ENCODE results near the gene KIF16B.

DNA sequence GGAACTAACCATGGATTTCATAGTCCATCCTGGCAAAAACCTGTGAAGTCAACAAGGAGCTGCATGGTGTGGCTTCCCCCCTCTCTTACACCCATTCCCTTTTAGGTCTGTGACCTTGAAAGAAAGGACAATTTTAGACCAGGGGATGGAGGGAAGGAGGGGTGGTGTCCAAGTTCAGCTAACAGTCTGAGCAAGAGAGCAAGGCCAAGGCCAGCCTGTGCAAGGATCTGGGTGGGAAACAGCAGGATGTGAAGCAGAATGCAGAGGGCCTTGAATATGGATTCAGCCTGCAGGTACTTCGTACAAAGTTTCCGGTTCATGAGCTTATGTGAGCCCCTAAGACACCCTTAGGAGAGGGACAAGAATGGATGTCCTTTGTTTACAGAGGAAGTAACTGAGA is 293.0 kb downstream of the KIF16B start:
- no peak for TF ChIP-seq KLF12 (CRISPR knock-in tag; IDR thresholded peaks at IDR 0.05; ENCODE audit: borderline replicate concordance)
- no peak for TF ChIP-seq BCL6 (CRISPR knock-in tag; IDR thresholded peaks at IDR 0.05)
- TF ChIP-seq SSRP1 (CRISPR knock-in tag; IDR thresholded peaks at IDR 0.05), result no peak
- TF ChIP-seq JUNB (CRISPR knock-in tag; IDR thresholded peaks at IDR 0.05; ENCODE audit: borderline replicate concordance), result no peak
- TF ChIP-seq, protein P1, sequence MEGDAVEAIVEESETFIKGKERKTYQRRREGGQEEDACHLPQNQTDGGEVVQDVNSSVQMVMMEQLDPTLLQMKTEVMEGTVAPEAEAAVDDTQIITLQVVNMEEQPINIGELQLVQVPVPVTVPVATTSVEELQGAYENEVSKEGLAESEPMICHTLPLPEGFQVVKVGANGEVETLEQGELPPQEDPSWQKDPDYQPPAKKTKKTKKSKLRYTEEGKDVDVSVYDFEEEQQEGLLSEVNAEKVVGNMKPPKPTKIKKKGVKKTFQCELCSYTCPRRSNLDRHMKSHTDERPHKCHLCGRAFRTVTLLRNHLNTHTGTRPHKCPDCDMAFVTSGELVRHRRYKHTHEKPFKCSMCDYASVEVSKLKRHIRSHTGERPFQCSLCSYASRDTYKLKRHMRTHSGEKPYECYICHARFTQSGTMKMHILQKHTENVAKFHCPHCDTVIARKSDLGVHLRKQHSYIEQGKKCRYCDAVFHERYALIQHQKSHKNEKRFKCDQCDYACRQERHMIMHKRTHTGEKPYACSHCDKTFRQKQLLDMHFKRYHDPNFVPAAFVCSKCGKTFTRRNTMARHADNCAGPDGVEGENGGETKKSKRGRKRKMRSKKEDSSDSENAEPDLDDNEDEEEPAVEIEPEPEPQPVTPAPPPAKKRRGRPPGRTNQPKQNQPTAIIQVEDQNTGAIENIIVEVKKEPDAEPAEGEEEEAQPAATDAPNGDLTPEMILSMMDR (CRISPR knock-in tag; IDR thresholded peaks at IDR 0.05), result no peak
- no peak for TF ChIP-seq ZNF12 (CRISPR knock-in tag; IDR thresholded peaks at IDR 0.05)
- TF ChIP-seq, protein P2, sequence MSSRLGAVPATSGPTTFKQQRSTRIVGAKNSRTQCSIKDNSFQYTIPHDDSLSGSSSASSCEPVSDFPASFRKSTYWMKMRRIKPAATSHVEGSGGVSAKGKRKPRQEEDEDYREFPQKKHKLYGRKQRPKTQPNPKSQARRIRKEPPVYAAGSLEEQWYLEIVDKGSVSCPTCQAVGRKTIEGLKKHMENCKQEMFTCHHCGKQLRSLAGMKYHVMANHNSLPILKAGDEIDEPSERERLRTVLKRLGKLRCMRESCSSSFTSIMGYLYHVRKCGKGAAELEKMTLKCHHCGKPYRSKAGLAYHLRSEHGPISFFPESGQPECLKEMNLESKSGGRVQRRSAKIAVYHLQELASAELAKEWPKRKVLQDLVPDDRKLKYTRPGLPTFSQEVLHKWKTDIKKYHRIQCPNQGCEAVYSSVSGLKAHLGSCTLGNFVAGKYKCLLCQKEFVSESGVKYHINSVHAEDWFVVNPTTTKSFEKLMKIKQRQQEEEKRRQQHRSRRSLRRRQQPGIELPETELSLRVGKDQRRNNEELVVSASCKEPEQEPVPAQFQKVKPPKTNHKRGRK (CRISPR knock-in tag; IDR thresholded peaks at IDR 0.05), result no peak
- TF ChIP-seq, protein P3, sequence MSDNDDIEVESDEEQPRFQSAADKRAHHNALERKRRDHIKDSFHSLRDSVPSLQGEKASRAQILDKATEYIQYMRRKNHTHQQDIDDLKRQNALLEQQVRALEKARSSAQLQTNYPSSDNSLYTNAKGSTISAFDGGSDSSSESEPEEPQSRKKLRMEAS (IDR thresholded peaks at IDR 0.05), result no peak
- TF ChIP-seq SMARCC2 (IDR thresholded peaks at IDR 0.05), result no peak
- no peak for TF ChIP-seq TBL1XR1 (IDR thresholded peaks at IDR 0.05; ENCODE audit: borderline replicate concordance, low read length, partially characterized antibody)
- no peak for TF ChIP-seq HNF4A (CRISPR knock-in tag; IDR thresholded peaks at IDR 0.05)
- no peak for TF ChIP-seq SKI (IDR thresholded peaks at IDR 0.05; ENCODE audit: partially characterized antibody)
